Brain microvascular endothelial cell (primary cell): Measurements from ENCODE around the gene INHBC.

Source experiments
- DNase-seq: peaks from one replicate; pipeline ENCODE4 v3.0.0-alpha.2; 2020
- H3K27ac ChIP-seq: fragments of 250-450 bp; sonication (Bioruptor Pico); 2 replicates; pipeline ENCODE4 v1.5.1; 2020; ENCODE audit warnings: mild to moderate bottlenecking, moderate library complexity
- H3K27me3 ChIP-seq: fragments of 250-450 bp; sonication (Bioruptor Pico); replicated peaks from 2 replicates; pipeline ENCODE4 v1.5.1; 2020; ENCODE audit warnings: mild to moderate bottlenecking
- H3K36me3 ChIP-seq: fragments of 250-450 bp; sonication (Bioruptor Pico); replicated peaks from 2 replicates; pipeline ENCODE4 v1.5.1; 2020; ENCODE audit warnings: mild to moderate bottlenecking
- H3K4me3 ChIP-seq: 2 replicates; pipeline ENCODE4 v1.5.1; 2011; ENCODE audit warnings: low read depth, mild to moderate bottlenecking, control low read depth, low read length, moderate library complexity
- in situ Hi-C: cut with HindIII; loops from 2 replicates; pipeline ENCODE4 v1.10.0; 2017; ENCODE audit warnings: low sequenced_read_pairs, low pct_ligation_motif_present
- TF ChIP-seq, protein P1 (sequence below): IDR thresholded peaks from 2 replicates; pipeline ENCODE4 v1.5.1; 2011; ENCODE audit warnings: low read depth, mild to moderate bottlenecking, moderate library complexity, low read length, control low read depth, inconsistent platforms; ENCODE audit errors: missing control alignments

Gene INHBC

DNA sequence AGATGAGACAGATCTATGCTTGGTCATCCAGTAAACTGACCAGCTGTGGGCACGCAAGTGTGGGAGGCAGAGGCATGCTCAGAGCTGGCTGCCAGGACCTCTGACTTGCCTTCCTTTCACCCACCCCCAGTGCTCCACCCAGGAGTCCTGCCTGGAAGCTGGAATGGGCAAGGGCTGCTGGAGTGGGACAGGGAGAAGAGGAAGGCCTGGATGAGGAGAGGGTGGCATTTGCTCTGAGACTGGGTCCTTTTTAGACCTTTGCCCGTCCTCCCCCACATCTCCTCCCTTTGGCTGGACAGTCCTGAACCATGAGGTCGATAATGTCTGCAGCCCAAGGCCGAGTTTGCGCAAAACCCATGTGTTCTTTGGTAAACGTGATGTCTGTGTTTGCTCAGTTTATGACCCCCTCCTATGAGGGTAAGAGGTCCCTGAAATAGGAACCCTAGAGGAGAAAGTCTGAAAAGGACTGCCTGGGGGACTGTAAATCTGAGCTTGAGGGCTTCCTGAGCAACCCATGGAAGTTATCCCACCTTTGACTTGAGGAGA is 16.7 kb downstream of the INHBC start:
- Histone ChIP-seq H3K27me3 (no peaks in the 10 kb centered on the region), H3K36me3 (no peaks in the 10 kb centered on the region), H3K4me3 (no peak overlapping the region), H3K27ac (no peak overlapping the region)
- TF ChIP-seq, protein P1, sequence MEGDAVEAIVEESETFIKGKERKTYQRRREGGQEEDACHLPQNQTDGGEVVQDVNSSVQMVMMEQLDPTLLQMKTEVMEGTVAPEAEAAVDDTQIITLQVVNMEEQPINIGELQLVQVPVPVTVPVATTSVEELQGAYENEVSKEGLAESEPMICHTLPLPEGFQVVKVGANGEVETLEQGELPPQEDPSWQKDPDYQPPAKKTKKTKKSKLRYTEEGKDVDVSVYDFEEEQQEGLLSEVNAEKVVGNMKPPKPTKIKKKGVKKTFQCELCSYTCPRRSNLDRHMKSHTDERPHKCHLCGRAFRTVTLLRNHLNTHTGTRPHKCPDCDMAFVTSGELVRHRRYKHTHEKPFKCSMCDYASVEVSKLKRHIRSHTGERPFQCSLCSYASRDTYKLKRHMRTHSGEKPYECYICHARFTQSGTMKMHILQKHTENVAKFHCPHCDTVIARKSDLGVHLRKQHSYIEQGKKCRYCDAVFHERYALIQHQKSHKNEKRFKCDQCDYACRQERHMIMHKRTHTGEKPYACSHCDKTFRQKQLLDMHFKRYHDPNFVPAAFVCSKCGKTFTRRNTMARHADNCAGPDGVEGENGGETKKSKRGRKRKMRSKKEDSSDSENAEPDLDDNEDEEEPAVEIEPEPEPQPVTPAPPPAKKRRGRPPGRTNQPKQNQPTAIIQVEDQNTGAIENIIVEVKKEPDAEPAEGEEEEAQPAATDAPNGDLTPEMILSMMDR, result no peak
- in situ Hi-C loops, result loop anchor here (5.0 kb wide), 1 partner anchor 139 kb away; no protein-coding TSS in a partner anchor
- no peak for DNase-seq

DNA sequence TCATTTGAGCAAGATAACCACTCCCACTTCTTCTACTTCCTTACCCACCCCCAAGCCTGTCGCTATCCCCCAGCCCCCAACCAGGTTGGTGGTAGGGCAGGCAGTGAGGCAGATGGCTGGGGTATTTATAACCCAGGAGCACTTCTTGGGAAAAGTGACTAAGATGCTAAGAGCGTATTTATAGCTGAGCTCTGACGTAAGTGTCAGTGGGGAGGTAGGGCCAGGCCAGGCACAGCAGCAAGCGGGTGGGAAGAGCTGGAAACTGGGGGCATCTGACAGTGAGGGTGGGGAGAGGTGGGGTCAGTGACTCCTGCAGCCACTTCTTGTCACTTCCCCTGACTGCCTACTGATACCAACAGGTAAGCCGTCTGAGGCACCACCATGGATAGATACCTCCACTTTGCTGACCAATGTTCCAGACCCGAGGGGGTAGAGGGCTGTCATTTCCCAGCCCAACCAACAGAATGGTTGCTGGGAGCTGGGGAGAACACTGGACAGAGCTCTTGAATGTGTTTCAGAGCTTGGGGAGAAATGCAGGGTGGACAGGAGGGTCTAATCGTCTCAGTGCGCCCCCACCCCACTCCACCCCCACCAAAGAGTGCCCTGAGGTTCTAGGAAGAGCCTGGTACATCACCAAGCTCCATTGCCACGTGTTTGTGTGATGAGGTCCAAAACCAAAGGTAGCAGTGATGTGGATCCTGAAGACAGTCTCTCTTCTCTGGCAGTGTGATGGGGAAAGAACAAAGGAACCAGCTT is 17.8 kb downstream of the INHBC start:
- DNase-seq, result peak; percentile 84
- no peaks in the 10 kb centered on the region for H3K27me3 ChIP-seq
- no peak overlapping the region for H3K4me3 ChIP-seq
- peak overlapping the region; percentile 49 for H3K27ac ChIP-seq
- no peaks in the 10 kb centered on the region for H3K36me3 ChIP-seq
- in situ Hi-C loops, result loop anchor here (5.0 kb wide), 1 partner anchor 140 kb away; no protein-coding TSS in a partner anchor
- TF ChIP-seq, protein P1, result no peak

DNA sequence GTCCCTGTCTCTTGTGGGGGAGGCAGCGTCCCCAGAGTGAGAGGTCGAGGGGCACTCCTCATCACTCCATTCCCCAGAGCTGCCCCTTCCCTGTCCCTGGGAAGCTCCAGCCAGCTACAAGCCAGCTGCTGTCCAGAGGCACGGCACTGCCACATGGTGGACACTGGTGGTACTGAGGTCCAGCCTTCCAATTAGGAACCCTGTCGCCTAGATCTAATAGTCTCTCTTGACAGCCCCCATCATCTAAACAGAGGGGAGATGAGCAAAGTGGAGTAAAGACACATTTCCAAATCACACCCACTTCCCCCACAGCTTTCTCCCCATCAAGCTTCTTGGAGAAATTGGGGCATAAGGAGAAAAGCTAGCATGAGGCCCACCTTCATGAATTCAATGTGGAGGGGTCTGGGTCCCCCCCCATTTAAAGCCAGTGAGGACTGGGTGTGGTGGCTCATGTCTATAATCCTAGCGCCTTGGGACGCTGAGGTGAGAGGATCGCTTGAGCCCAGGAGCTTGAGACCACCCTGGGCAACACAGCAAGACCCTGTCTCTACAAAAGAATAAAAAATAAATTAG is 18.4 kb downstream of the INHBC start:
- in situ Hi-C loops, result loop anchor here (5.0 kb wide), 1 partner anchor 141 kb away; no protein-coding TSS in a partner anchor
- Histone ChIP-seq H3K36me3 (no peaks in the 10 kb centered on the region), H3K27ac (peak overlapping the region; percentile 49), H3K27me3 (no peaks in the 10 kb centered on the region), H3K4me3 (no peak overlapping the region)
- DNase-seq, result peak; percentile 81
- TF ChIP-seq, protein P1, result peak; percentile 98

DNA sequence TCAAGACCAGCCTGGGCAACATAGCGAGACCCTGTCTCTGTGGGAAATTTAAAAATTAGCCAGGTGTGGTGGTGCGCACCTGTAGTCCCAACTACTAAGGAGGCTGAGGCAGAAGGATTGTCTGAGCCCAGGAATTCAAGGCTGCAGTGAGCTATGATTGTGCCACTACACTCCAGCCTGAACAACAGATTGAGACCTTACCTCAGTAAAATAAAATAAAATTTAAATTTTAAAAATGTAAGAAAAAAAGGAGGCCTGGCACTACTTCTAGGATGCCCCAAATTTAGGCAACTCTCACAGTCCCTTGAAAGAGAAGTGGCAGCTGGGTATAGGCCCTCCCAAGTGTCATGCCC is 19.6 kb downstream of the INHBC start:
- DNase-seq, result no peak
- no peak overlapping the region for H3K4me3 ChIP-seq
- no peaks in the 10 kb centered on the region for H3K27me3 ChIP-seq
- no peak overlapping the region for H3K27ac ChIP-seq
- H3K36me3 ChIP-seq, result no peaks in the 10 kb centered on the region
- in situ Hi-C loops, result loop anchor here (5.0 kb wide), 1 partner anchor 142 kb away; no protein-coding TSS in a partner anchor
- TF ChIP-seq, protein P1, result no peak

DNA sequence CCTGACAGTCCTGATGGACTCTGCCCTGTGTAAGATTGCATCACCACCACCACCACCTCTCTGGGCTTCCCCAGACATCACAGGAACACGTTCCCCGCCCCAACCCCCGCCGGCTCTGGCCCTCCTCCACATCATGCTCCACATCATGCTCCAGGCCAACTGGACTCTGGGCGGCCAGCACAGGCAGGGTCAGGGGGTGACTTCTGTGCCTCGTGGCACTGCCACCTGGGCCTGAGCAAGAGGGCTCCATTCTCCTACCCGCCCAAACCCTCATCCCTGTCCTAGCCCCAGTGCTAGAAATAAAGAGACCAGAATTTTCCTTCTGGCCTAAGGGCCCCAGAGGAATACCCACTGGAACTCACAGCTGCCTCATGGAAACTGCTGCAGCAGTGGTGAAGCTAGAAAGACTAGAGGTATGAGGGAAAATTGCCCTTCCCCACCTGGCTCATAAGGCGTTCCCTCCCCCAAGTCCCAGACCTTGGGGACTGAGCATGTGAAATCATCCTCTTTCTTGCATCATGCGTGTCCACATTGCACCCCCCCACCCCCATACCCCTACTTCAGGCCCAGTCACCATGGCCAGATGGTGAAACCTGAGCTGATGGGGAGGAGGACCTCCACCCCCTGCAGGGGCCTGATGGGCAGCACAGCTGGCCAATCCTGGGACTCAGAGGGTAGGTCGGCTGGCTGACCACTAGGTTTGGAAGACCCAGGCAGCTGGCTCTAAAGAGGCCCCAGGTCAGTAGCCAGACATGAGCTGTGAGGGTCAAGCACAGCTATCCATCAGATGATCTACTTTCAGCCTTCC is 20.2 kb downstream of the INHBC start, which contains the start of gene INHBE:
INHBE (plus strand) TSS at position 742 of the 808 bp plus-strand sequence. CDS start 230 bp downstream, outside the sequence.
- in situ Hi-C loops, result loop anchor here (5.0 kb wide), 1 partner anchor 142 kb away; no protein-coding TSS in a partner anchor
- TF ChIP-seq, protein P1, result no peak
- Histone ChIP-seq H3K4me3 (no peak within 1 kb of the TSS), H3K27me3 (no peaks in the 10 kb centered on the region), H3K27ac (no peak within 1 kb of the TSS), H3K36me3 (no peaks in the 10 kb centered on the region)
- no peak for DNase-seq
